IPS-20b (cell line): ENCODE measurements around the gene C11orf68.

Experiments used
- H3K27ac ChIP-seq: one replicate; pipeline ENCODE4 v1.5.1; 2013; ENCODE audit warnings: low read length
- H3K27me3 ChIP-seq: 2 replicates; pipeline ENCODE4 v1.6.1; 2013; ENCODE audit warnings: mild to moderate bottlenecking, low read length, inconsistent platforms; ENCODE audit not compliant: insufficient read depth
- H3K36me3 ChIP-seq: 2 replicates; pipeline ENCODE4 v1.6.1; 2013; ENCODE audit warnings: low read depth, mild to moderate bottlenecking, inconsistent platforms, low read length, moderate library complexity; ENCODE audit not compliant: insufficient read depth
- H3K4me1 ChIP-seq: 2 replicates; pipeline ENCODE4 v1.6.1; 2013; ENCODE audit warnings: mild to moderate bottlenecking, control low read depth, inconsistent platforms, low read length, moderate library complexity; ENCODE audit not compliant: insufficient read depth
- H3K4me3 ChIP-seq: 2 replicates; pipeline ENCODE4 v1.5.1; 2013; ENCODE audit warnings: mild to moderate bottlenecking, low read length, inconsistent platforms
- H3K9ac ChIP-seq: 2 replicates; pipeline ENCODE4 v1.6.1; 2013; ENCODE audit warnings: low read depth, mild to moderate bottlenecking, inconsistent platforms, low read length, moderate library complexity
- H3K9me3 ChIP-seq: 2 replicates; pipeline ENCODE4 v1.6.1; 2013; ENCODE audit warnings: mild to moderate bottlenecking, low read depth, low read length, inconsistent platforms; ENCODE audit not compliant: insufficient read depth

The C11orf68 gene

GRCh38 chr11:65885808-65886536, 32.9 kb downstream of the C11orf68 start:
- no peaks in the 10 kb centered on the region for H3K9me3 ChIP-seq
- H3K4me1 ChIP-seq, result peaks cover 8% of the 10 kb centered on the region; the same call in 1 of the 2 replicates
- no peak overlapping the region for H3K9ac ChIP-seq
- H3K36me3 ChIP-seq, result peaks cover 52% of the 10 kb centered on the region
- no peak overlapping the region for H3K4me3 ChIP-seq
- H3K27me3 ChIP-seq, result peaks cover 17% of the 10 kb centered on the region
- H3K27ac ChIP-seq, result no peak overlapping the region

DNA sequence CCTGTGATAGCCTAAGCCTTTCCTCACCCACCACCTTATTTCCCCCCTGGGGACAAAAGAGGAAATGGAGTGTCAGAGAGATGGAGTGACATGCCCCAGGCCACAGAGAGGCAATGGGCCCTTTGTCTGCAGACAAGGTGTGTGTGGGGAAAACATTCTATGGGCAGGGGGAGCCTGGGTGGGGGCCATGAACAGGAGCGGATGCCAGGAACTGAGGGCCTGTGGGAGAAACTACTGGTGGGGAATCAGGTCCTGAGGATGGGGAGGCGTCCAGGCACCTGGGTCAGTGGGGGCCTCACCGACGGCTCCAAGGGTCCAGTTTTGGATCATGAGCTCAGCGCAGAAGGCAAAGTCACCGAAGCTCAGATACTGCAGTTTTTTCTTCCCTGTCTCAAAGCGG, 33.6 kb downstream of the C11orf68 start:
- H3K36me3 ChIP-seq, result peaks cover 52% of the 10 kb centered on the region
- peaks cover 16% of the 10 kb centered on the region for H3K27me3 ChIP-seq
- H3K9ac ChIP-seq, result no peak overlapping the region
- H3K4me3 ChIP-seq, result no peak overlapping the region
- no peak overlapping the region for H3K27ac ChIP-seq
- no peaks in the 10 kb centered on the region for H3K9me3 ChIP-seq
- H3K4me1 ChIP-seq, result peaks cover 8% of the 10 kb centered on the region; the same call in 1 of the 2 replicates

DNA sequence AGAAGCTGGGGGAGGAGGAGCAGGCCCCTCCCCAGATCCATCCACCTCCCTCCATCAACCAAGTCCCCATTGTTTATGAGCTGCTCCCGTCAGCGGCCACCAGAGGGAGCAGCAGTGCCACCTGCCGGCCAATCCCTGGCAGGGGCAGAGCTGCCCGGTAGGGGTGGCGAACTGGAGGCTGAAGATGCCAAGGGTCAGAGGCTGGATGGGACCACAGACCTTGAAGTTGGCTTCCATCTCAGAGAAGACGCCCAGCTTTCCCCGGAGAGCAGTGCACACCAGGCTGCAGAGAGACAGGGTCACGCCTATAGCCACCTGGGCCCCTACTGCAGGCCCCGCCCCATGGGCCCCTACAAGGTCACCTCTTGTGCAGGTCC, 34.2 kb downstream of the C11orf68 start:
- peaks cover 11% of the 10 kb centered on the region for H3K27me3 ChIP-seq
- H3K4me1 ChIP-seq, result peaks cover 3% of the 10 kb centered on the region; the same call in 1 of the 2 replicates
- no peak overlapping the region for H3K27ac ChIP-seq
- H3K36me3 ChIP-seq, result peaks cover 52% of the 10 kb centered on the region
- H3K9me3 ChIP-seq, result no peaks in the 10 kb centered on the region
- H3K9ac ChIP-seq, result no peak overlapping the region
- H3K4me3 ChIP-seq, result no peak overlapping the region

DNA sequence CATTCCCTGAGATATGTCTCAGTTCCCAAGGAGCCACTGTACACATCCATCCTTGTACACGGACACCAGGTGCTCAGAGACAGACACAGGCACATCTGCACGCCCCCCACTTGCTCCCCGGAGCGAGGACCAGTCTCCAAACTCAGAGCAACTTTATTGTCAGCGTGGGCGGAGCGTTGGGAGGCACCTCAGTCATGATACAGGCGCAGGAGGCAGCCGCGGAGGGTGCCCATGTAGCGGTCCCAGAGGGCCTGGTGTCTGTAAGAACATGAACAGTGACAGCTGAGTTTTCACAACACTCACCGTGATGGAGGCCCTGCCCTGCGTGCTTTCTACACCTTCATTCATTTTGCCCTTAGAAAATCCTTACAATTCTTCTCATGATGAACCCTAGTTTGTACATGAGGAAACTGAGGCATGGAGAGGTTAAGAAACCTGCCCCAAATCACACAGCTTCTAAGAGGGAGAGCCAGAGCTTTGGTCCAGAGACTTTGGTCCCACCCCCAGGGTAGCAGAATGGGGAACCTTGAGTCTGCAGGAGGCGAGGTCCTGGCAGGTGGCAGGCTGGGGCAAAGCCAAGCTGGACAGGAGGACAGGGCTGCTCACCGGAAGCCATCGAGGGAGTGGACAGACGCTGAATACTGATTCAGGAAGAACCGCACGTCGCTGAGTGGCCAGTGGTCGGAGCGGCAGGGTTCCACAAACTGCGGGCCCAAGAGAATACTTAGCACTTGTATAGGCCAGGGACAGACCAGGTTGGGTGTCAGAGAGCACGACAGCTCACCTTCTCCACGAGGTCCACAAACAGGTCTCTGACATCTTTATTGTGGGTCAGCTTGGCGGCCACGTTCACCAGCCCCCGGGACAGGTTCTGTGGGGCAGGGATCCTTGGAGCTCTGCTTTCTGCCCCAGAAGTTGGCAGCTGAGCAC, 34.8 kb downstream of the C11orf68 start:
- Histone ChIP-seq H3K9me3 (no peaks in the 10 kb centered on the region), H3K27me3 (peaks cover 4% of the 10 kb centered on the region; the same call in 1 of the 2 replicates), H3K4me1 (no peaks in the 10 kb centered on the region; the same call in 1 of the 2 replicates), H3K4me3 (no peak overlapping the region), H3K27ac (no peak overlapping the region), H3K36me3 (peaks cover 52% of the 10 kb centered on the region), H3K9ac (no peak overlapping the region)

- no peaks in the 10 kb centered on the region for H3K4me1 ChIP-seq
- no peaks in the 10 kb centered on the region for H3K27me3 ChIP-seq
- no peaks in the 10 kb centered on the region for H3K9me3 ChIP-seq
- H3K27ac ChIP-seq, result no peak overlapping the region
- peaks cover 52% of the 10 kb centered on the region for H3K36me3 ChIP-seq
- H3K4me3 ChIP-seq, result no peak overlapping the region
- no peak overlapping the region for H3K9ac ChIP-seq
Observed at GRCh38 chr11:65883058-65883761, 35.7 kb downstream of the C11orf68 start.

- Histone ChIP-seq H3K27ac (no peak overlapping the region), H3K9me3 (no peaks in the 10 kb centered on the region), H3K27me3 (no peaks in the 10 kb centered on the region), H3K9ac (no peak overlapping the region), H3K4me1 (no peaks in the 10 kb centered on the region), H3K36me3 (peaks cover 52% of the 10 kb centered on the region), H3K4me3 (no peak overlapping the region)
Observed at GRCh38 chr11:65882120-65883057, 36.5 kb downstream of the C11orf68 start.

GRCh38 chr11:65880844-65881421, 37.9 kb downstream of the C11orf68 start:
- Histone ChIP-seq H3K9ac (no peak overlapping the region), H3K4me1 (no peaks in the 10 kb centered on the region), H3K4me3 (no peak overlapping the region), H3K36me3 (peaks cover 40% of the 10 kb centered on the region), H3K27ac (no peak overlapping the region), H3K27me3 (no peaks in the 10 kb centered on the region; the same call in 1 of the 2 replicates), H3K9me3 (no peaks in the 10 kb centered on the region)

- H3K27me3 ChIP-seq, result no peaks in the 10 kb centered on the region; the same call in 1 of the 2 replicates
- no peak overlapping the region for H3K4me3 ChIP-seq
- H3K9me3 ChIP-seq, result no peaks in the 10 kb centered on the region
- H3K27ac ChIP-seq, result no peak overlapping the region
- H3K4me1 ChIP-seq, result no peaks in the 10 kb centered on the region
- no peak overlapping the region for H3K9ac ChIP-seq
- peaks cover 31% of the 10 kb centered on the region for H3K36me3 ChIP-seq
Observed at GRCh38 chr11:65880027-65880426, 38.8 kb downstream of the C11orf68 start.

DNA sequence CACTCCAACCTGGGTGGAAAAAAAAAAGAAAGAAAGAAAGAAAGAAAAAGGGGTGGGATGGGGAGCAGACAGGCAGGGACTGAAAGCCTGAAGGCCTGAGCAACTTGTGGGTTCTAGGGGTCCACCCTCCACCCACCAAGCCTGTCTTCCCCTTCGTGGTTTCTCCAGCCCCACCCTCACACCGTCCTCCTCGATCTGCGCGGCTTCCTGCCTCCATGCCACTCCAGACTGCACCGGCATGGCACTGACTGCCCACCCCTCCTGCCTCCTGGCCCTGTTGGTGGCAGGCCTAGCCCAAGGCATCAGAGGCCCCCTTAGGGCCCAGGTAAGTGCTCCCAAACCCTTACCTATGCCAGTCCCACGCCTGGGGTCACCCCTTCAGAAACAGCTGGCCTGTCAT, 39.2 kb downstream of the C11orf68 start, which contains the start of gene CTSW:
CTSW (plus strand) TSS at position 221 of the 400 bp plus-strand sequence; CDS start at position 239, 18 bp downstream.
- H3K27ac ChIP-seq, result no peak within 1 kb of the TSS
- H3K9me3 ChIP-seq, result no peaks in the 10 kb centered on the region

DNA sequence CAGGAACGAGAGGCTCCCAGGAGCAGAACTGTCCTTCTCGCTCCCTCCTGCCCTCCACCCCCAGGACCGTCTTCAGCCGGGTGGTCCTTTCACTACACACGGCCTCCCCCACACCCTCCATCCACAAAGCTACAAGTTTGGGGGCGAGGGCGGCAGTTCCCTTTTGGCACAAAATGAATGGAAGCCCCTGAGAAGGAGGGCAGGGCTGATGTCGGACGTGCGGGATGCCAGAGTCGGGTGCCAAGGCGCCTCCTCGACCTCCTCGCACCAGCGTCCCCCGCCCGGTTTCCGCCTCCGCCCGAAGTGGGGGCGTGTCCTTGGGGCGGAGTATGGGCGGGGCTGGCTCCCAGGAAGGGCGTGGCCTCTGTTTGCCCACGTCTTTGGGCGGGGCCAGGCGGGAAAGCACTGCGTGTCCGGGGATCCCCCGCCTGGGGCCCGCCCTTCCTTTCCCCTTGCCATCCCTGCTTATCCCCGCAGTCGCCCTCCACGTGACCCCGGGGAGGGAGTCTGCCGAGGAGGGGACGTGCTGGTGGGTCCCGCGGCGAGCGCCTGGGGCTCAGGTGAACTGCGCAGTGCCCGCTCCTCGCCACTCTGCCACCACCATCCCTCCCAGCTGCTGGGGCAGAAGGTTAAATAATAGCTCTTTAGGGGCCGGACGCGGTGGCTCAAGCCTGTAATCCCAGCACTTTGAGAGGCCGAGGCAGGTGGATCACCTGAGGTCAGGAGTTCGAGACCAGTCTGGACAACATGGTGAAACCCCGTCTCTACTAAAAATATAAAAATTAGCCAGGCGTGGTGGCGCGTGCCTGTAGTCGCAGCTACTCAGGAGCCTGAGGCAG, 45.3 kb downstream of the C11orf68 start:
- no peaks in the 10 kb centered on the region for H3K36me3 ChIP-seq
- H3K9ac ChIP-seq, result peak overlapping the region; percentile 56; the same call in 1 of the 2 replicates
- no peak overlapping the region for H3K27ac ChIP-seq
- peaks cover 27% of the 10 kb centered on the region for H3K27me3 ChIP-seq
- no peaks in the 10 kb centered on the region for H3K9me3 ChIP-seq
- peak overlapping the region; percentile 65 for H3K4me3 ChIP-seq
- no peaks in the 10 kb centered on the region for H3K4me1 ChIP-seq

More for the DNA sequence above, 39.2 kb downstream of the C11orf68 start, which contains the start of gene CTSW:
- Histone ChIP-seq H3K4me1 (no peaks in the 10 kb centered on the region), H3K27me3 (no peaks in the 10 kb centered on the region; the same call in 1 of the 2 replicates), H3K9ac (no peak within 1 kb of the TSS), H3K4me3 (no peak within 1 kb of the TSS), H3K36me3 (peaks cover 28% of the 10 kb centered on the region)
